ENCODE data around the gene SFTPB. TPM values are rescaled to one million over a fixed set of nuclear protein-coding genes. Genes with fewer than 3 reads are reported as not detected.
"Not testable (repeated sequence)": the region's sequence is repeated elsewhere in the genome, so short reads cannot be mapped to it uniquely, and the experiment has no call there.

Gene SFTPB
- total RNA-seq, 1 donor from 2014 or later, result 9.8 TPM

DNA sequence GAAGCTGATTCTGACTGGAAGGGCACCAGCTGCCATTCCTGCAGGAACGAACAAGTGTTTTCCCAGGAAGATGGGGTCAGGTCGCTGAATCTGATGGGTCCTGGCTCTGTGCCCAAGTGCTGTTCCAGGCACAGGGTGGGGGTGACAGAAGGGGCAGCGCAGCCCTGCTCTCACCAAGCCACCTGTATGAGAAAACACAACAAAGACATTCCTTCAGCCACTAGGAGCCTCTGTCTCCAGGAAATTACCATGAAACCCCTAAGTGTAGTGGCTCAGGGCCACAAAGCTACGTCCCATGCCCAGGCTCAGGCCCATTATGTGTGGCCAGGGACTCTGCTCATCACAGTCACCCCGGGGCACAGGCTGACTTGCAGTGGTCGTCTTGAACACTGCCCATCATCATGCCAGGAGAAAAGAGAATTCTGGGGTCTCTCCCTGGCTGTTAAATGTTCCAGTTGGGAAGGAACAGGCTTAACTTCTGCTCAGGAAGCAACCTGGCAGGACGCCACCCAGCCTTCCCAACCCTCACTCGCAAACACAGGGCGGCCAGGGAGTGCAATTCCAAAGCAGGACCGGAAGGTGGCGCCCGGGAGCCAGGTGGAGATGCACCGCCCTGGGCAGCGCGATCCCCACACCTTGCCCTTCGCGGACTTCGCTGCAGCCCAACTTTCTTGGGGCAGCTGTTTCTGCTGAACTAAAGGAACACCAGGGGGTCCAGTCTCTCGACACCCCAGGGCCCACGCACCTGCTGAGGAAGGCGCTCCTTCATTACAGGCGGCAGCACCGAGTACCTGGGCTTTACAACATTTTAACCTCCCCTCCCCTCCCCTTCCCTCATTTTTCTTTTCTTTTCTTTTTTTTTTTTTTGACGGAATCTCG lies 11.0 kb upstream of the SFTPB start:
- DNase-seq (ENCODE audit: low spot score) (peak; percentile 95), ATAC-seq (peak; percentile 98)

DNA sequence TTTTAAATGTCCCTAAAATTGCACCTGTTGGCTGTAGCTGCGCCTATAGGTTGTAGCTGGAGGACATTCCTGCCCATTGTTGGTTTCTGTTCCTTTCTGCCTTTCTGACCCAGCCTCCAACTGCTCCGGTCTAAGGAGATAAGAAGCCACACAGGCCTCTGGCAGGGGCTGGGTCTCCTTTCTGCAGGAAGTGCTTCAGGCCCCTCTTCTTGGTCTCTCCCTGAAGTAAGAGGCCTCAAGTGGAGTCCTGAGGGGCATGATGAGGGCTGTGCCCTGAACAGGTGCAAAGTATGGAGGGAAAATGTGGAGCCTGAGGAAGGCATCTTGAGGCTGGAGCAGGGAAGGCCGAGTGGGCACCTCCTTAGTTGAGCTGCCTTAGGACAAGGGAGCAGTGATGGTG lies 10.4 kb upstream of the SFTPB start:
- ATAC-seq, result no peak
- no peak for DNase-seq (ENCODE audit: low spot score)

- DNase-seq (ENCODE audit: low spot score) (no peak), ATAC-seq (no peak)
Observed at GRCh38 chr2:85675866-85676548, 8.0 kb upstream of the SFTPB start.

DNA sequence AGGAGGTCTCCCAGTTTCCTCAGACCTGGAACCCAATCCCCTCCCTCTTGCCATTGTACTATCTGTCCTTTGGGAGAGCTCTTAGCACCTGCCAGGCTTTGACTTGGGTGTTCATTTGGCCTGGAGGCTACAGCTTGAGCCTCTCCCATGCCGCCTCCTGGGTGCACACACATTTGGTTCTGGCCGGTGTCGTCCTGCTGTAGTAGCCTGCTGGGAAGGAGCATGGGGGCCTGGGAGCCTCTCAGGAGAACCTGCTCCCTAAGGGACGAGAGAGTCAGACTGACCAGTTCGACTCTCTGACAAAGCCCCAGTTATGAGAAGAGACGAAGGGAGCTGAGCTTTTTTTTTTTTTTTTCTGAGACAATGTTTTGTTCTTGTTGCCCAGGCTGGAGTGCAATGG lies 7.4 kb upstream of the SFTPB start:
- DNase-seq (ENCODE audit: low spot score) (no peak), ATAC-seq (no peak)

- no peak for ATAC-seq
- no peak for DNase-seq (ENCODE audit: low spot score)
Observed at GRCh38 chr2:85674417-85674816, 6.4 kb upstream of the SFTPB start.

GRCh38 chr2:85673716-85674375 lies 5.8 kb upstream of the SFTPB start:
- DNase-seq (ENCODE audit: low spot score) (no peak), ATAC-seq (no peak)

DNA sequence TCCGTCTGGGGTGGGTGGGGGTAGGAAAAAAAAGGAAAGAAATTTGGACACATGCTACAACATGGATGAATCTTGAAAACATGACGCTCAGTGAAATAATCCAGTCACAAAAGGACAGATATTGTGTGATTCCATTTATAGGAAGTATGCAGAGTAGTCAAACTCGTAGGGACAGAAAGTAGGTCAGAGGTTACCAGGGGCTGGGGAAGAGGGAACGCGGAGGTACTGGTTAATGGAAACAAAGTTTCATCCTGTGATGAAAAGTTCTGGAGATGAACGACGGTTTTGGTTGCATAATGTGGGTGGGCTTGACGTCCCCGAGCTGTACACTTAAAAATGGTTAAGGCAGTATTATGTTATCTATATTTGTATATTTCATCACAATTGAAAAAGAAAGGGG lies 4.5 kb upstream of the SFTPB start:
- peak; percentile 21 for ATAC-seq
- no peak for DNase-seq (ENCODE audit: low spot score)

- not testable (repeated sequence) for DNase-seq (ENCODE audit: low spot score); ATAC-seq
Observed at GRCh38 chr2:85670416-85670815, 2.4 kb upstream of the SFTPB start.

DNA sequence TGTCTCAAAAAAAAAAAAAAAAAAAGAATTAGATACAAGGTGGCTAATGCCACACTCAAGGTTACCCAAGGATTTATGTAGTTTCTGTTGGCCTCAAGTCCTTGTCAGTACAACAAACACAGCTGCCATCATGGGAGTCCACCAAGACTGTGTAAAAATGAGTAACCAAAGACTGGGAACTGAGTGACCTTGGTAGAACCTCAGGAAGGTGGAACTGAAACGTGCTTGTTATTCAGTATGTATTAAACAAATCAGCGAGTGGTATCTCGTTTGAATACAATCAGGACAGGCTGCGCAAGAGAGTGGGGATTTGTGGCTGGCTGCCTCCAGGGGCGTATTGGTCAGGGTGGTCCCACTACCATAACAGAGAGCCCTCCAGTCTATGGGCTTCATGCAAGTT lies 1.6 kb upstream of the SFTPB start:
- DNase-seq (ENCODE audit: low spot score) (no peak), ATAC-seq (no peak)

- DNase-seq (ENCODE audit: low spot score), result no peak
- no peak for ATAC-seq
Observed at GRCh38 chr2:85668857-85669142, 801 bp upstream of the SFTPB start.

GRCh38 chr2:85667561-85668008 lies 414 bp downstream of the SFTPB start:
- DNase-seq (ENCODE audit: low spot score), result no peak

GRCh38 chr2:85666435-85667316 lies 1.3 kb downstream of the SFTPB start:
- DNase-seq (ENCODE audit: low spot score), result no peak
- peak; percentile 29 for ATAC-seq

More at GRCh38 chr2:85667561-85668008, 414 bp downstream of the SFTPB start:
- ATAC-seq, result no peak

GRCh38 chr2:85666016-85666415 lies 2.0 kb downstream of the SFTPB start:
- ATAC-seq (no peak), DNase-seq (ENCODE audit: low spot score) (no peak)

- DNase-seq (ENCODE audit: low spot score) (no peak), ATAC-seq (no peak)
Observed at GRCh38 chr2:85665264-85665937, 2.6 kb downstream of the SFTPB start.

DNA sequence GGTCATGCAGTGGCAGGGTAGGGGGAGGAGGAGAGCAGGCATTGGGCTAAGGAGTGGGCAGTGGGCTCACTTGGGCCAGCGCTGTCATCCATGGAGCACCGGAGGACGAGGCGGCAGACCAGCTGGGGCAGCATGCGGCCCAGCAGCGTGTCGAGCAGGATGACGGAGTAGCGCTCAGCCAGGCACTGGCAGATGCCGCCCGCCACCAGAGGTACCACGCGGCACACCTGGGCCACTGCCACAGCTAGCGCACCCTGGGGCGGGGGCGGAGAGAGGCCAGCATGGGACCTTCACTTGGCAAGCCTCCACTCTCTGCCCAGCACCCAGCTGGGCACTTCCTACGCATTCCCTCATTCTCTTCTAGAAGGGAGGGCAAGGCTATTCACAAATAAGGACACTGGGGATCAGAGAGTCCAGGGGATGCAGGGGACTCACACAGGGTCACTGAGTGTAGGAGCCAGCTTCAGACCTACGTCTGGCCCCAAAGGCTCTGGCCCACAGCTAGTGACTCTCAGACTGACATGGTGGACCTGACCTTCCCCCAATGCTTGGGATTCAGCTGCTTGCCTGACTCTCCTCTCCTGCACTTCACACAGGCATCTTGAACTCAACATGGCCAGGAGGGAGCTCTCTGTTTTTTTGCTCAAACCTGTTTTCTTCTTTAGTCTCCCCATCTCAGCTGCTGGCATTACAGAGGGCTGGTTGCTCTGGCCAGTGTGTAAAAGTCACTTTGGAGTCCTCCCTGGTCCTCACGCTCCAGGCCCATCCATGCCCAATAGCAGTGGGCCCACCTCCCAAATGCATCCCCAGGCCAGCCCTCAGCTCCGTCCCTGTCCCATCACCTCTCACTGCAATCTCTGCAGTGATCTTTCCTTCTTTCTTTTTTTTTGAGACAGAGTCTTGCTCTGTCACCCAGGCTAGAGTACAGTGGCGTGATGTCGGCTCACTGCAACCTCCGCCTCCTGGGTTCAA lies 4.1 kb downstream of the SFTPB start:
- ATAC-seq, result no peak
- no peak for DNase-seq (ENCODE audit: low spot score)

- ATAC-seq, result no peak
- no peak for DNase-seq (ENCODE audit: low spot score)
Observed at GRCh38 chr2:85662899-85663593, 5.0 kb downstream of the SFTPB start.

GRCh38 chr2:85661139-85661858 lies 6.7 kb downstream of the SFTPB start:
- ATAC-seq (no peak), DNase-seq (ENCODE audit: low spot score) (no peak)

- DNase-seq (ENCODE audit: low spot score), result no peak
- ATAC-seq, result no peak
Observed at GRCh38 chr2:85660725-85661124, 7.3 kb downstream of the SFTPB start.
